HEK293 (cell line): ENCODE data around the gene STAB2.

Experiments used
- TRIM28 ChIP-seq: IDR thresholded peaks from 2 replicates; pipeline ENCODE4 v1.6.1; 2011; ENCODE audit warnings: low read length, control low read depth, borderline replicate concordance
- ZBTB17 ChIP-seq: fragments of 450-650 bp; formaldehyde crosslinking; IDR thresholded peaks from 2 replicates; pipeline ENCODE4 v1.5.1; 2016; ENCODE audit warnings: missing biosample characterization, missing genetic modification characterization
- ZNF366 ChIP-seq: fragments of 450-650 bp; formaldehyde crosslinking; conservative IDR thresholded peaks from 2 replicates; pipeline ENCODE4 v1.5.1; 2016; ENCODE audit warnings: missing biosample characterization, missing genetic modification characterization
- TF ChIP-seq, protein P1 (sequence below): fragments of 450-650 bp; formaldehyde crosslinking; IDR thresholded peaks from 2 replicates; pipeline ENCODE4 v1.5.1; 2016; ENCODE audit warnings: missing biosample characterization, missing genetic modification characterization
- TF ChIP-seq, protein P2 (sequence below): fragments of 450-650 bp; formaldehyde crosslinking; IDR thresholded peaks from 2 replicates; pipeline ENCODE4 v1.5.1; 2016; ENCODE audit warnings: missing biosample characterization, missing genetic modification characterization

DNA sequence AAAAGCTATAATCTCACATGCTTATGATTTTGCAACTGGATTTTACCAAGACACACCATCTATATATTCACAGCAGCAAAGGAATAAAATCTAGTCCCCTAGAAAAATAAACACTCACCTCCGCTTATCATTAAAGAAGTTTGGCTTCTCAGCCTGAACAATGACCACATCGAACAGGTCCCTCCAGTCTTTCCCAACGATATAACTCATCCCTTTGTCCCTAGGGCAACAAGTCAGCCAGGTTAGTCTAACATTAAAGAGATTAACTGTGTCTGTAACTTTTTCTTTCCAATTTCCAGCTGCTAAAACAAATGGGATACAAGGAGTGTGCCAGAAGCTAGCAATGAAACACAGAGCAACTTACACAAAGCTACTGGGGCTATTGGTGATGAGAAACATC is 206.0 kb downstream of the STAB2 start:
- TF ChIP-seq, protein P1, sequence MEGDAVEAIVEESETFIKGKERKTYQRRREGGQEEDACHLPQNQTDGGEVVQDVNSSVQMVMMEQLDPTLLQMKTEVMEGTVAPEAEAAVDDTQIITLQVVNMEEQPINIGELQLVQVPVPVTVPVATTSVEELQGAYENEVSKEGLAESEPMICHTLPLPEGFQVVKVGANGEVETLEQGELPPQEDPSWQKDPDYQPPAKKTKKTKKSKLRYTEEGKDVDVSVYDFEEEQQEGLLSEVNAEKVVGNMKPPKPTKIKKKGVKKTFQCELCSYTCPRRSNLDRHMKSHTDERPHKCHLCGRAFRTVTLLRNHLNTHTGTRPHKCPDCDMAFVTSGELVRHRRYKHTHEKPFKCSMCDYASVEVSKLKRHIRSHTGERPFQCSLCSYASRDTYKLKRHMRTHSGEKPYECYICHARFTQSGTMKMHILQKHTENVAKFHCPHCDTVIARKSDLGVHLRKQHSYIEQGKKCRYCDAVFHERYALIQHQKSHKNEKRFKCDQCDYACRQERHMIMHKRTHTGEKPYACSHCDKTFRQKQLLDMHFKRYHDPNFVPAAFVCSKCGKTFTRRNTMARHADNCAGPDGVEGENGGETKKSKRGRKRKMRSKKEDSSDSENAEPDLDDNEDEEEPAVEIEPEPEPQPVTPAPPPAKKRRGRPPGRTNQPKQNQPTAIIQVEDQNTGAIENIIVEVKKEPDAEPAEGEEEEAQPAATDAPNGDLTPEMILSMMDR (tag by site-specific recombination) = no peak
- TF ChIP-seq TRIM28 = no peak
- TF ChIP-seq, protein P2, sequence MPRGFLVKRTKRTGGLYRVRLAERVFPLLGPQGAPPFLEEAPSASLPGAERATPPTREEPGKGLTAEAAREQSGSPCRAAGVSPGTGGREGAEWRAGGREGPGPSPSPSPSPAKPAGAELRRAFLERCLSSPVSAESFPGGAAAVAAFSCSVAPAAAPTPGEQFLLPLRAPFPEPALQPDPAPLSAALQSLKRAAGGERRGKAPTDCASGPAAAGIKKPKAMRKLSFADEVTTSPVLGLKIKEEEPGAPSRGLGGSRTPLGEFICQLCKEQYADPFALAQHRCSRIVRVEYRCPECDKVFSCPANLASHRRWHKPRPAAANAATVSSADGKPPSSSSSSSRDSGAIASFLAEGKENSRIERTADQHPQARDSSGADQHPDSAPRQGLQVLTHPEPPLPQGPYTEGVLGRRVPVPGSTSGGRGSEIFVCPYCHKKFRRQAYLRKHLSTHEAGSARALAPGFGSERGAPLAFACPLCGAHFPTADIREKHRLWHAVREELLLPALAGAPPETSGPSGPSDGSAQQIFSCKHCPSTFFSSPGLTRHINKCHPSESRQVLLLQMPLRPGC (tag by site-specific recombination) = no peak
- TF ChIP-seq ZNF366 (tag by site-specific recombination) = no peak
- TF ChIP-seq ZBTB17 = no peak
